GM20431 (cell line): Measurements from ENCODE around the gene AGAP9.
"Not testable (repeated sequence)": the region's sequence is repeated elsewhere in the genome, so short reads cannot be mapped to it uniquely, and the experiment has no call there.

ENCODE experiments used
- in situ Hi-C: fragments of 300-500 bp; cut with MseI, MboI; formaldehyde crosslinking; loops from one replicate; pipeline ENCODE4 v1.15.0; 2020; ENCODE audit warnings: low sequenced_read_pairs; ENCODE audit not compliant: unreplicated experiment

AGAP9 gene

DNA sequence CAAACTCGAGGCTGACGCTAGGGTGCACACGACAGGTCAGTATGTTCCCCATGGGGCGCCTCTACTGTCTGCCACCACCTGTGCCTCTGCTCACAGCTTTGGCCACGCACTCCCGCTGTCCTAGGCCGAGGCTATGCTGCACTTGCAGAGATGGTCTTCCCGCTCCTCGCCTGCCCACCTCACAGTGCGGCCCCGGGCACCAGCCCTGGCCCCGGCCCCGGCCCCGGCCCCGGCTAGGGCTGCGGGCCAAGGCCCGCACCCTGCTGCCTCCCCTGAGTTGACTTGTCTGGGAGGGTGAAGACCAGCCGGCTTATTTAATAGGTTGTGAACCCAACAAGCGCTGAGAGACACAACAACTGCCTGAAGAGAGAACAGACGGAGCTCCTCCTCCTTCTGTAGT, at the start of gene AGAP9:
Gene AGAP9 (minus strand): TSS at position 164 of the 400 bp plus-strand sequence. CDS start 112 bp downstream, at position 52.
- in situ Hi-C loops: not testable (repeated sequence)

DNA sequence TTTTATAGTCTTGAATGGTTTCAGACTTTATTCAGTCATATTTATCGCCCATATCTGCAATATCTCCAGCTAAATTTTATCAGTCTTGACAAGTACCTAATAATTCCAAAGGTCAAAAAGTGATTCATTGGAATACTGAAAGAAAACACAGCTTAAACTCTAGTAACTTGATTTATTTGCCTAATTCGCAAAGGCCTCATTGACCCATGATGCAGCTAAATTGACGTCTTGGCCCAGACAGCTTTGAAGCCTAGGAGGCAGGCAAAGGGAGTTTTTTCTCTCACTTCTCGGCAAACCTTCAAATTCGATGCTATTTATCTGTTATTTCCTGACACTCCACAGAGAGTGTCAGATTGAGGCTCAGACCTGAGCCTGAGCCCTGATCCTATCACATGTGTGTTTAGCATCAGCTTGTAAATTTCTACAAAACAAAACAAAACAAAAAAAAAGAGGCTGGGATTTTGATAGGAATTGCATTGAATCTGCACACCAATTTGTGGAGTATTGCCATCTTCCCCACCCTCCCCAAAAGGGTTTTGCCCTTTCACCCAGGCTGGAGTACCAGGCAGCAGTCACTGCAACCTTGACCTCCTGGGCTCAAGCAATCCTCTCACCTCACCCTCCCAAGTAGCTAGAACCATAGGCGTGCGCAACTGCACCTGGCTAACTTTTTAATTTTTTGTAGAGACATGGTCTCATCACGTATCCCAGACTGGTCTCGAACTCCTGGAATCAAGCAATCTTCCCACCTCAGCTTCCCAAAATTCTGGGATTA, 47.9 kb upstream of the AGAP9 start:
- in situ Hi-C loops: not testable (repeated sequence)

DNA sequence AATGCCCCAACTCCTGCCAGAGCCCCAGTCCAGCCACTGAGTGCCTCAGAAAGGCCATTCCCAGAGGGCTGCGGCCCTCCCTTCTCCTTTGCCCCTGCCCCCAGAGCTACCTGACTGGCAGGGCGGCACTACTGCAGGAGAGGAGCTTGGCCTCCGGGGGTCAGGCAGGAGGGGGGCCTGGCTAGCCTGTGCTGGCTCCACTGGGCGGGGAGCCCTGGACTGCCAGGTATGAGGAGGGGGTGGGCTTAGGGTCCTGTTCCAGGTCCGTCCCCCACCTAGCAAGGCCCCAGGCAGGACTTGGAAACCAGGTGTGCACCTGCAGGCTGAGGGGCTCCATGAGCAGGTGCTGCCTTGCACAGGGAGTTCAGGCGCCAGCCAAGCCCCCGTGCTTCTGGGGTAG, 43.3 kb upstream of the AGAP9 start:
- in situ Hi-C loops: not testable (repeated sequence)

DNA sequence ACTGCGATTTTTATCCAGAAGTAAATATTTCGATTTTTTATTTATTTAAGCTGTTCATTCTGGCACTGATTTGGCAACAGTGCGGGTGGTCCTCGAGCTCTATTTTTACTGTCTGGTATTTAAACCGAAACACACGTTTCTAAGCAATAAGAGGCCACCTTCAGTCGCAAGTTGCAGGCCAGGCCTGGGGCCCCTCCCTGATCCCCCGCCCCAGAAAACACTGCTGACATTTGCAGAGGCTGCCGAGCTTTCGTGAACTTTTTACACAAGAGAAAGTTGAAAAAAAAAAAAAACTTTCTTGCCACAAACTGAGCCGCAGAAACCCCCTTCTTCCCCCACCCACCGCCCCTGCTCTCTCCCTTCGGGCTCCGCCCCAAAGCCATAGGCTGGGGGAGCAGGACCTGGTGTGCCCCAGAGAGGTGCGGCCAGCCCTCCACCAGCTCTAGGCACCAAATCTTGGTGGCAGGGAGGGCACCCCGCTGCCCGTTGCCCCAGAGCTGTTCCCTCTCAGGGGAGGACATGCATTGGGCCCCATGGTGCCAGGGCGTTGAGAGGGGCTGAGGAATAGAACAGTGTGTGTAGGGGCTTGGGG, 42.8 kb upstream of the AGAP9 start:
- in situ Hi-C loops: not testable (repeated sequence)

DNA sequence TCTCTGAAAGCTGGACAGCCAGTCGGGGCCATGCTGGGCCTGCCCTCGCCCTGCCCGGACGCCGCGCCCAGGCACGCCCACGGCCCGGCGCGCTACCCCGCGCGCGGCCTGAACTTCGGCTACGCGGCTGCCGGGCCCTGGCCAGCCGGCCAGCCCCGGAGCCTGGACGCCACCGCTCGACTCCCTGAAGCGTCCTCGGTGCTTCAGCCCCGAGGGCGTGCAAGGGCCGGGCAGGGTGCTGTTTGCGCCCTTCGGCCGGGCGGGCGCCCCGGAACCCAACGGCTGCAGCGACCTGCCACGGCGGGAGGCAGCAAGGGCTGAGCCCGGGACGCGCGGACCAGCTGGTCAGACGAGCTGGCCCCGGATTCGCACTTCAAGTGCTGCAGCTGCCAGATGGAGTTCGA, 42.1 kb upstream of the AGAP9 start:
- in situ Hi-C loops: not testable (repeated sequence)

DNA sequence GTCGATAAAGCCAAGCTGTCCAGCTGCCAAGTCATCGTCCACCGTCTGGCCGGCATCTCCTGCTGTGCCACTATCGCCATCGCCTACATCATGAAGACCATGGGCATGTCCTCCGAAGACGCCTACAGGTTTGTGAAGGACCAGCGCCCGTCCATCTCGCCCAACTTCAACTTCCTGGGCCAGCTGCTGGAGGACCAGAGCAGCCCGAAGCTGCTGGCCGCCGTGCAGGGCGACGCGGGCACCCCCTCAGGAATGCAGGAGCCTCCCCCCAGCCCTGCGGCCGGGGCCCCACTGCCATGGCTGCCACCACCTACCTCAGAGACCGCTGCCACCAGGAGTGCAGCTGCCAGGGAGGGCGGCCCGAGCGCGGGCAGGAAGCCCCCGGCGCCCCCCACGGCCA, 41.5 kb upstream of the AGAP9 start:
- in situ Hi-C loops: not testable (repeated sequence)

DNA sequence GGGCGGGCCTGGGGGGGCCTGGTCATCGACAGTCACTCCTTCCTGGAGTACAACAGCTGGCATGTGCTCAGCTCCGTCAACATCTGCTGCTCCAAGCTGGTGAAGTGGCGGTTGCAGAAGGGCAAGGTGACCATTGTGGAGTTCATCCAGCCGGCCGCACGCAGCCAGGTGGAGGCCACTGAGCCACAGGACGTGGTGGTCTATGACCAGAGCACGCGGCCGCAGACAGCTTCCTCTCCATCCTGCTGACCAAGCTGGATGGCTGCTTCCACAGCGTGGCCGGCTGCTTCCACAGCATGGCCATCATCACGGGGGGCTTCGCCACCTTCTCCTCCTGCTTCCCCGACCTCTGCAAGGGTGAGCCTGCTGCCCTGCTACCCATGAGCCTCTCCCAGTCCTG, 40.9 kb upstream of the AGAP9 start:
- in situ Hi-C loops: not testable (repeated sequence)

DNA sequence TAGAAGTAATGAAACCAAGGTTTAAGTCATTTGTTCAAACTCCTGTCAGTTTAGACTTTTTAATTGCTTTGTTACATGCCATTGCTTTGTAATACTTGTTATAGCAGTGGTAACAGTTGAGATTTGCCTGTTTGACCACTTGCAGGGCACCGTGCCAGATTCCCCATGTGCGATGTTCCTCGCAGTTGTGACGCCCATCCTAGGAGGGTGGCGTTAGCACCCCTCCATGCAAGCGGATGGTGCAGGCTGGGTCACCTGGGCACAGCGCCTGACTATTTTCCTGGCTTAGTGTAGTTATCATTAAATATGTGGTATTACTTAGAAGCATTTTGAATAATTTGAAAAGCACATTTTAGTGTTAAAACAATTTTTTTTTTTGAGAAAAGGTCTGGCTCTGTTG, 37.0 kb upstream of the AGAP9 start:
- in situ Hi-C loops: not testable (repeated sequence)

DNA sequence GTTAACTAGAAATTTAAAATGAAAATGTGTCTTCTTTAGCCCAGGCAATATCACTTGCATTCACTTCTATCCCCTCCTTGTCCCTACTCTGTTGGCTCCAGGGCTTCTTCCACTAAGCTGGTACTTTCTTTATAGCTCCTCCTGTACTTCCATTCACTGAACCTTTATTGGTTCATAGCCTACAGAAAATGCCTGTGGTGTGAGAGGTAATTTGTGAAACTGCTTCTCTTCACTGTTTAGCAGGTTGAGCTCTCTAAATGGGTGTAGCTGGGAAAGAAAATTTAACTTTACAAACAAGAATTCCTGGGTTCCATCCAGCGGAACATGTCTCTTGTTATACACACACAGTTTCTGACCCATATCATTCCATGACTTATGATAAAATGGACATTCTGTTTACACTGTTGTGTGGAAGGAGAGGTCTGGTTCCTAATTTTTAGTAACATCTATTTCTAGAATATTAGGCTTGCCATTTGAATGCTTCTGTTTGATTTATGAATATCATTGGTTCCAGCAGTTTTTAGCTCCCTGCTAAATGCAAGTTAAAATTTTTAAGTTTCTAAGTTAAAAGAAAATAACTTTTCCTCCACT, 36.4 kb upstream of the AGAP9 start:
- in situ Hi-C loops: not testable (repeated sequence)

DNA sequence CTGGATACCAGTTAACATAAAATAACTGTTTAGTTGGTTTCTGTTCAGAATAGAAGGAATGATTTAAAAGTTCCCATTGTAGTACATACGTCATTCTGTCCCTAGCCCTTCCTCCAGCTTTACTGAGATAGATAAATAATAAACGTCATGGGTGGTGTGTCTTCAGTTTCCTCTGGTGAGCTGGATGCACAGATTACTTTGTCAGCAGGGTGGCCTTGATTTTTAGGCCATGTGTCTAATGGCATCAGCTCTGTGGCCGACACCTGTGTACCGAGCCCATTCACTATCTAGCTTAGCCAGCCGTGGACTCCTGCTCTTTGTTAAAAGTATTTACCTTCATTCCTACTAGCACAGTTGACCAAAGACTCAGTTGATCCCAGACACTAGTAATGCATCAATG, 34.7 kb upstream of the AGAP9 start:
- in situ Hi-C loops: not testable (repeated sequence)

DNA sequence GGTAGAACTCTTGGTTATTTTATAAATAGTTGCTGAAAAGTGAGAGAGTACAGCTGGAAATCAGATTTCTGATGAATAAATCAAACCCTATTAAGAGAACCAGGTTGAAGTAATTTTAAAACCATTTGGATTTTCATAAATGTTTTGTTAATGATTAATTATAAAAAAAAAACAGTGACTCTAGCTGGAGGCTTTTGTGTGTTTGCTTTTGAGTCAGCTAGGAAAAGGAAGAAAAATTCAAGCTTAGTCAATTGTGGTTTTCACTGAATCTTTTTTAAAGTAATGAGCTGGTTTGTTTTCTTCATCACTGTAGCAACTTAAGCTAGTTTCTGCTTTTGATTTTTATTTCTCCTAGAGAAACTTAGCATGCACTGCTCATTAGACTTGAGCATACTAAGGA, 34.2 kb upstream of the AGAP9 start:
- in situ Hi-C loops: not testable (repeated sequence)

DNA sequence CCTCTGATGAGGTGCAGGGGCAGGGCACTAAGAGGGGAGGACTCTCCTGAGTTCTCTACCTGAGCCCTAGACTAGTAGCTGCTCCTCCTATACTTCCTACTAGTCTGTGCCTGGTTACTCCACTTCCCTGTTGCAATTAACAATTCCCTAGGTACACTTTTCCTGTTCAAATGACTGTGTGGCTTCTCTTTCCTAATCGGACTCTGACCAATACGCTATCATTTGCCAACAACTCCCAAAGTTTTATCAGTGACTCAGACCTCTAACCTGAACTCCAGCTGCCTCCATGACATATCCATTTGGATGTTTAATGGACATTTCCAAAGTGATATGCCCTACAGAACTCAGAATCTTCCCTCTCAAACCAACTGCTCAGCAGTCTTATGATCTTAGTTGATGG, 31.9 kb upstream of the AGAP9 start:
- in situ Hi-C loops: not testable (repeated sequence)

DNA sequence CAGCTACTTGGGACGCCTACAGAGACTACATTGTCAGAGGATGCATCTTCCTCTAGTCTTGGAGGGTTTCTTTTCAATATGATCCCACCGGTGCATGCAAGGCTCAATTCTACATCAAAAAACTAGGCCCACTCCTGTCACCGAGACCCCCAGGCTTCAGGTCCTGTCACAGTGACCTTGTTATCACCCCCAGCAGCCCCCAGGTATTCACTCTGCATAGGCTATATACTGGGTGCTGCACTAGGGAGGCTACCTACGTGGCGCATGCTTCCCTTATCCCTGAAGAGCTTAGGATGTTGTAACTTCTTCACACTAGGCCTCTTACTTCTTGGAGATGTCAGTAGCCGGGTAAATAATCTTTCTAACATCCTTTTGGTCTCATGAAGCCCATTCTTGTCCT, 31.1 kb upstream of the AGAP9 start:
- in situ Hi-C loops: not testable (repeated sequence)

DNA sequence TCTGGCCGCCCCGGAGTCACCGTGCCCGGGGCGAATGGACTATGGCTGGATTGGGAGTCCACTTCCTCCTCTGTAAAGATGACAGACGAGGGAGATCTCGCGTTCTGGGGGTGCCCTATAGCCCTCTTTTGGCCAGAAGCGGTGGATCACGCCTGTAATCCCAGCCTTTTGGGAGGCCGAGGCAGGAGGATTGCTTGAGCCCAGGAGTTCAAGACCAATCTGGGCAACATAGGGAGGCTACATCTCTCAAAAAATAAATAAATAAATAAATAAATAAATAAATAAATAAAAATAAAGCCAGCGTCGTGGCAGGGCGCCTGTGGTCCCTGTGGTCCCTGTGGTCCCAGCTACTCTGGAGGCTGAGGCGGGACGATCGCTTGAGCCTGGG, 30.4 kb upstream of the AGAP9 start:
- in situ Hi-C loops: not testable (repeated sequence)

DNA sequence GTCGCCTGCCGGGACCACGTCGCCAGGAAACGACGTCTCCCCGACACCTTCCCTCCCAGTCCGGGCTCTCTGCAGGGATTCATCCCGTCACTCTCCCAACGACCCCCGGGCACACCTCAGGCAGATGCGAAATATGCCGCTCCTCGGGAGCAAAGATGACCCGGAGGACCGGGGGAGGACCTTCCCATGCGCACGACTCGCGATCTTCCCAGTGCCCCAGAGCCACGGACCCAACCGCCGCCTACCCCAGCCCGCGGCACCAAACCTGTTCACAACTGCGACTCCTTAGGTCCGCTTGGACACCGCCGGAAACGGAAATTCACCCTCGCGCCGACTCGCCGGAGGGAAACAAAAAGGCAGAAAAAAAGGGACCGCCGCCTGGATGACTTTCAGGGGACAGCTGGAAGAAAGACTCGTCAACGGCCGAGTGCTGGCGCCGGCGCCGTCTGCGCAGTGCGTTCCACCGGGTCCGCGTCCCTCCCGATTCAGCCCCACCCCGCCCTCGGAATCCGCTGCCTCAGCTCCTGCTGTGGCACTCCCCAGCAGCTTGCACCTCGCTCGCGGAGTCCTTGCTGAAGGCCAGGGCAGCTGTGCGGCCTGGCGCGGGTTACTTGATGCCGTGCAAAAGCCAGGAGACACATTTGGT, 29.9 kb upstream of the AGAP9 start:
- in situ Hi-C loops: not testable (repeated sequence)

DNA sequence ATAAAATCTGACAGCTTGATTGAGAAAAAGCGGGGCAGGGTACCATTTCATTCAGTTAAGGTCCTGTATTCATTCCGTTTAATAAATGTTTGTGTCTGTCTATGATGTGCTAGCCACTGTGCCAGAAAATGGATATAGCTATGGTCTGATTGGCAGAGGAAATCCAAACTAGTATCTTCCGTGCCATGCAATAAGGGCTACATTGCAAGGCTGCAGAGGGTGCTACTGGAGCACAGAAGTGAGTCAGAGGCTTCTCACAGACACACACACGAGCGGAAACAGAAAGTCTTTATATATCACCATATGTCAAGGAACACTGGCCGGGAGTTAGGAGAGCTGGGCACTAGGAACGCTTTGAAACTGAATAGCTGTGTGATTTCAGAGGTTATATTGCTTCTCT, 29.3 kb upstream of the AGAP9 start:
- in situ Hi-C loops: not testable (repeated sequence)

DNA sequence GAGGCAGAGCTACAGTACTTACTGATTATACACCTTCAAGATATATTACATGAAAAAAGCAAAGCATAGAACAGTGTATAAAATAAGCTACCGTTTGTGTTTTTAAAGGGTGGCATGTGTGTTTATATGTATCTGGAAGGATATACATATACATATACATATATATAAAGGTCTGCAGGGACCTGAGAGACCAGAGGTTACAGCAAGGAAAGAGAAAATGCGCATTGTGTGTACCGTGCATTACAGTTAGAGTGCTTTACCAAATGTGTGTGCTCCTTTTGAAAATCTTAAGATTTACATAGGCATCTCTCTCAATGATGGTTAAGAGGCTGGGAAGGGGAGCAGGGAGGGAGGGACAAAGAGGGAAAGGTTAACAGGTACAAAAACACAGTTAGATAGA, 23.8 kb upstream of the AGAP9 start:
- in situ Hi-C loops: not testable (repeated sequence)

DNA sequence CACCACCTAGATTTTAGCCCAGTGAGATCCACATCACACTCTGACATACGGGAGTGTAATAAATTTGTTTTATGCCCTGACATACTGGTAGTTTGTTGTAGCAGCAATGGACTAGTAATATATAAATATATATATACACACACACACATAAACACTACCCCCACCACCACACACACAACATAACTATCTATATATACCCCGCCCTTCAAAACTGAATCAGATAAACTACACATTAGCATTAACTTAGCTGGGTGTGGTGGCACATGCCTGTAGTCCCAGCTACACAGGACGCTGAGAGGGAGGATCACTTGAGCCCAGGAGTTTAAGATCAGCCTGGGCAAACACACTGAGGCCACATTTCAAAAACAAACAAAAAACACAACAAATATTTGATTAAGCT, 13.0 kb upstream of the AGAP9 start:
- in situ Hi-C loops: not testable (repeated sequence)

DNA sequence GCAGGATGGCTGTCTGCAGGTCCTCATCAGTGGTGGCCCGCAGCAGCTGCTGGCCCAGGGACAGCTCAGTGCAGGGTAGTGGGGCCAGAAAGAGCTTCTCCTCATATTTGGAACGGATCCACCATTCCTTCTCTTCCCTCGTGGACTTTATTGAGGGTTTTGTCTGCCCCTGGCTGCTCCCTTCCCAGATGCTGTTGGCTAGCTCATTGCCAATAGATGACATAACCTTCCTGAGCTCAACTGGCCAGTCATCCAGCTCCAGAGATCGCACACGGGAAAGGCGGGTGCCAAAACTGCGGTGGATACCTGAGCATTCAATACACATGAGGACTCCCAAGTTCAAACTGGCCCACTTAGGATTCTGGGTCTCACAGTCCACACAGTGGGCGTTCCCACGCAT, 21.1 kb downstream of the AGAP9 start:
- in situ Hi-C loops: not testable (repeated sequence)

DNA sequence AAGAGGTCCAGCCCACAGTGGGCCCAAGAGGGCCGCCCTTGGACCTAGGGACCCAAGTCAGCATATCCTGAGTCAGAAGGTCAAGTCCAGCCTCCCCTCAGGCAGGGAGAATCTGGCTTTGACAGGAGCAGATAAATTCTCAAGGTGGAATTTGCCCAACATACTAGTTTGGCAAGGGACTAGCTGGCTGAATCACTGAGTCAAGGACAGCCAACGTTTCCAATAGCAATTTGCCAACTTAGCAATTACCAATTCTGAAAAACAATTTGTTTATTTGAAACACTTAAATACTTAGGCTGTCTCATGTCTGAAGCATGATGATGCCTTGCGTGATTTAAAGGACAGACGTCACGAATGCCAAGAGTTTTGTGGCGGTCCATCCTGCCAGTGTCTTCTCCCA, 29.2 kb downstream of the AGAP9 start:
- in situ Hi-C loops: not testable (repeated sequence)

DNA sequence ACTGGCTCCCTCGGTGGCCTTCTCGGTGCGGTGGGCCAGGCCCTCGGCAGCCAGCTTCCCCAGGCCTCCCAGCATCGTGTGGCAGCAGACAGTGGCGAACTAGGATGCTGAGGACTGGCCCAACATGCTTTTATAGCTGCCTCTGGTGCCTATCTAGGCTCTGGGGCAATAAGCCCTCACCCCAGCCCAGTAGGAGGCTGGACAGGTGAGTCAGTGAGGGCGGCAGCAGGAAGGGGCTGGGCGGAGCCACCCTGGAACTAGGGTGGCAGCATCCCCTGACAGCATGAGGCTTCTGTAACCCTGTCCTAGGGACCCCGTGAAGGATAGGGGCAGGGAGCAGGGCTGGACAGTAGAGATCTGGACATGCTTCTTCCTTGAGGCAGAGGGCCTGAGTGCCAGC, 31.8 kb downstream of the AGAP9 start, which contains the start of gene FAM25G:
Gene FAM25G (minus strand): TSS at position 101 of the 400 bp plus-strand sequence. CDS start 26 bp downstream, at position 75.
- in situ Hi-C loops: not testable (repeated sequence)
